Mononuclear cell (primary cell): ENCODE data around the gene PPHLN1. TPM values are rescaled to one million over a fixed set of nuclear protein-coding genes. Genes with fewer than 3 reads are reported as not detected.
"Not testable (repeated sequence)": the region's sequence is repeated elsewhere in the genome, so short reads cannot be mapped to it uniquely, and the experiment has no call there.

Experiments used
- H3K27me3 ChIP-seq: 2 replicates; pipeline ENCODE4 v1.6.0; 2011; ENCODE audit warnings: low read length, control low read depth; ENCODE audit not compliant: insufficient read depth
- H3K4me1 ChIP-seq: 2 replicates; pipeline ENCODE4 v1.5.1; 2011; ENCODE audit warnings: mild to moderate bottlenecking, low read length, control low read depth; ENCODE audit not compliant: insufficient read depth
- H3K4me3 ChIP-seq: 2 replicates; pipeline ENCODE4 v1.5.1; 2011; ENCODE audit warnings: mild to moderate bottlenecking, low read length, moderate library complexity
- H3K9me3 ChIP-seq: 2 replicates; pipeline ENCODE4 v1.5.1; 2011; ENCODE audit warnings: low read depth, mild to moderate bottlenecking, control low read depth, low read length
- total RNA-seq: library from RNA; depleted of rRNA; stranded (reverse); fragments of >200 nt; gene quantifications from one replicate; pipeline ENCODE4 v1.2.3, GENCODE V29; 2012

The PPHLN1 gene
- total RNA-seq, 1 donor: 216 TPM

GRCh38 chr12:42342028-42342427 lies 16.1 kb downstream of the PPHLN1 start:
- H3K4me3 ChIP-seq: no peak overlapping the region
- H3K27me3 ChIP-seq: no peaks in the 10 kb centered on the region
- H3K9me3 ChIP-seq: no peaks in the 10 kb centered on the region
- H3K4me1 ChIP-seq: peaks cover 8% of the 10 kb centered on the region

DNA sequence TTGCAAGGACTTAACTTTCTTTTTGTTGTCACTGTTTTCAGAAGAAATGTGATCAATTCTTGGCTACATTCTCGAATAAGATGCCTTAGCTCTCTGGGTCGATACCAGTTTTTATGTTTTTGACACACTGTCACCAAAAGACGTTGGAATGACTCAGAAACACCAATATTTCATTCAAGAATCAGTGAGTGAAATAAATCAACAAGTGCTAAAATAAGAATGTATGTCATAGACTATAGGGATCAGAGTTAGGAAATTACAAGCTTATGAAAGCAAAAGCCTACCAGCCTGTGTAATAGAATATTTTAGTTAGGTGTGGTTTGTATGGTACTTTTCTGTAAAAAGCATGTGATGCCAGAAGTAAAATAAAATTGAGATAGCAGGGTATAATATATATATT lies 17.8 kb downstream of the PPHLN1 start:
- H3K4me1 ChIP-seq: peaks cover 4% of the 10 kb centered on the region
- H3K9me3 ChIP-seq: no peaks in the 10 kb centered on the region
- H3K4me3 ChIP-seq: no peak overlapping the region
- no peaks in the 10 kb centered on the region for H3K27me3 ChIP-seq

- H3K4me3 ChIP-seq: no peak overlapping the region
- H3K9me3 ChIP-seq: no peaks in the 10 kb centered on the region
- peaks cover 4% of the 10 kb centered on the region for H3K4me1 ChIP-seq
- H3K27me3 ChIP-seq: no peaks in the 10 kb centered on the region
These were observed 20.5 kb downstream of the PPHLN1 start for GRCh38 chr12:42346403-42347002.

DNA sequence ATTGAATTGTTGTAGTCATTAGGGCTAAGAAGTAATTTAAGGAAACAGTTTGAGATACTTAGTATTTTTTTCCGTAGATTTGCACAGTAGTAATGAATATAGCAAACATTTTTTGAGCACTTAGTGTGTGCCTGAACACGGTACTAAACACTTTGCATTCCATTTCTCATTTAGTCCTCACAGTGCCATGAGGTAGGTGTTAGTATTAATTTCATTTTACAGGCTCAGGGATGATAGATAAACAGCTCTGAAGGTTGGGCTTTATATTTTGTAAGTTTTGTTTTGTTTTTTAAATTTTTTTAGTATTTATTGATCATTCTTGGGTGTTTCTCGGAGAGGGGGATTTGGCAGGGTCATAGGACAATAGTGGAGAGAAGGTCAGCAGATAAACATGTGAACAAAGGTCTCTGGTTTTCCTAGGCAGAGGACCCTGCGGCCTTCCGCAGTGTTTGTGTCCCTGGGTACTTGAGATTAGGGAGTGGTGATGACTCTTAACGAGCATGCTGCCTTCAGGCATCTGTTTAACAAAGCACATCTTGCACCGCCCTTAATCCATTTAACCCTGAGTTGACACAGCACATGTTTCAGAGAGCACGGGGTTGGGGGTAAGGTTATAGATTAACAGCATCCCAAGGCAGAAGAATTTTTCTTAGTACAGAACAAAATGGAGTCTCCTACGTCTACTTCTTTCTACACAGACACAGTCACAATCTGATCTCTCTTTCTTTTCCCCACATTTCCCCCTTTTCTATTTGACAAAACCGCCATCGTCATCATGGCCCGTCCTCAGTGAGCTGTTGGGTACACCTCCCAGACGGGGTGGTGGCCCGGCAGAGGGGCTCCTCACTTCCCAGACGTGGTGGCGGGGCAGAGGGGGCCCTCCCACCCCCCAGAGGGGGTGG lies 23.4 kb downstream of the PPHLN1 start:
- H3K27me3 ChIP-seq, H3K9me3 ChIP-seq, H3K4me3 ChIP-seq, H3K4me1 ChIP-seq: not testable (repeated sequence)

DNA sequence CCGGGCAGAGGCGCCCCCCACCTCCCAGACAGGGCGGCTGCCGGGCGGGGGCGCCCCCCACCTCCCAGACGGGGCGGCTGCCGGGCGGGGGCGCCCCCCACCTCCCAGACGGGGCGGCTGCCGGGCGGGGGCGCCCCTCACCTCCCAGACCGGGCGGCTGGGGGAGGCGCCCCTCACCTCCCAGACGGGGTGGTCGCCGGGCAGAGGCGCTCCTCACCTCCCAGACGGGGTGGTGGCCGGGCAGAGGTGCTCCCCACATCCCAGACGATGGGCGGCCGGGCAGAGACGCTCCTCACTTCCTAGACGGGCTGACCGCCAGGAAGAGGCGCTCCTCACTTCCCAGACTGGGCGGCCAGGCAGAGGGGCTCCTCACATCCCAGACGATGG lies 24.0 kb downstream of the PPHLN1 start:
- not testable (repeated sequence) for H3K4me3 ChIP-seq, H3K27me3 ChIP-seq, H3K9me3 ChIP-seq, H3K4me1 ChIP-seq

- no peaks in the 10 kb centered on the region for H3K4me1 ChIP-seq
- no peak overlapping the region for H3K4me3 ChIP-seq
These were observed 30.4 kb downstream of the PPHLN1 start for GRCh38 chr12:42356344-42356743.

GRCh38 chr12:42360747-42361403 lies 34.9 kb downstream of the PPHLN1 start:
- no peaks in the 10 kb centered on the region for H3K4me1 ChIP-seq
- no peaks in the 10 kb centered on the region for H3K9me3 ChIP-seq
- H3K4me3 ChIP-seq: no peak overlapping the region
- H3K27me3 ChIP-seq: no peaks in the 10 kb centered on the region

More at GRCh38 chr12:42356344-42356743, 30.4 kb downstream of the PPHLN1 start:
- Histone ChIP-seq H3K9me3 (no peaks in the 10 kb centered on the region), H3K27me3 (no peaks in the 10 kb centered on the region)

- Histone ChIP-seq H3K4me1 (no peaks in the 10 kb centered on the region), H3K27me3 (no peaks in the 10 kb centered on the region), H3K4me3 (no peak overlapping the region), H3K9me3 (no peaks in the 10 kb centered on the region)
These were observed 36.1 kb downstream of the PPHLN1 start for GRCh38 chr12:42361909-42362646.

GRCh38 chr12:42362647-42363260 lies 36.8 kb downstream of the PPHLN1 start:
- Histone ChIP-seq H3K9me3 (no peaks in the 10 kb centered on the region), H3K27me3 (no peaks in the 10 kb centered on the region), H3K4me3 (no peak overlapping the region), H3K4me1 (no peaks in the 10 kb centered on the region)

GRCh38 chr12:42364692-42365091 lies 38.7 kb downstream of the PPHLN1 start:
- Histone ChIP-seq H3K4me1 (no peaks in the 10 kb centered on the region), H3K9me3 (no peaks in the 10 kb centered on the region), H3K4me3 (no peak overlapping the region), H3K27me3 (no peaks in the 10 kb centered on the region)

- Histone ChIP-seq H3K27me3 (no peaks in the 10 kb centered on the region), H3K9me3 (no peaks in the 10 kb centered on the region), H3K4me1 (no peaks in the 10 kb centered on the region), H3K4me3 (no peak overlapping the region)
These were observed 39.5 kb downstream of the PPHLN1 start for GRCh38 chr12:42365486-42365885.

DNA sequence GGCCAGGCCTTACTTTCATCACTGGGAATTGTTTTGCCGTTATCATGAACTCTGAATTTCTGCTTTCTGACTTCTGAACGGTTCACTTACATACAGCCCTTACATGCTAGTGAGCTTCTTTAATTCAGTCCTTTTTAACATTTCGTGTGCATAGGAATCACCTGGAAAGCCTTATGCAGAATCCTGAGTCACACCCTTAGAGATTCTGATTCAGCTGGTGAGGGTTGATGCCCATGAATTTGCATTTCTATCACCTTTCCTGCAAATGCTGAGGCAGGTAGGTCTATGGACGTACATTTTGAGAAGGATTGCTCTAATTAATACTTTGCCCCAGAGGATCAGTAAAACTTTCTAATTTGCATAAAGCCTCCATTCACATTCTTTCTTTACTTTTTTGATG lies 44.0 kb downstream of the PPHLN1 start:
- no peaks in the 10 kb centered on the region for H3K9me3 ChIP-seq
- no peaks in the 10 kb centered on the region for H3K27me3 ChIP-seq
- no peaks in the 10 kb centered on the region for H3K4me1 ChIP-seq
- no peak overlapping the region for H3K4me3 ChIP-seq

DNA sequence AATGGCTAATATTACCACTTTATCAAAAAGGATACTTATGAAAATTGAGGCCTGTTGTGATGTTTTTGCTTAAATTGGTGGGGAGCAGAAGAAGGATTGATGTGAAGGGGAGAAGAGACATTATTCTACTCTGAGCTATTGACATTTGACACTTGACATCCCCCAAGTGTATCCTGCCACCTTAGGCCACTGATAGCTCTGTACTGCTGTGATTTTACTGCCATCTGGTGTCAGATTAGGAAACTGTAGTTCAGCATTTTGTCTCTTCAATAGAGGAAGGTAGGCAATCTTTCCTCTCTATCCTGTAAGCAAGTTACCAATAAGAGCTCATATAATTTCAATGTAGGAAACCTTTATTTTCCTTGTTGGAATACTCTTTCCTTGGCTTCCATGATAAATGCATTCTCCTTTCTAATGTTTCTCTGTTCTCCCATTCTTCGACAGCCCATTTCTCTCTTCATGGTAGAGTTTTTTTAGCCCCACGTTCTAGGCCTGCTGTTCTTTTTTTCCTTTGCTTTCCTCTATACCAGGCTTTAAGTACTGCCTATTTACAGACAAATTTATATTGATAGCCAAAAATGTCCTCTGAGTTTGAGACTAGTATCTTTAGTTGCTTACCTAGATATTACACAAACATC lies 46.3 kb downstream of the PPHLN1 start:
- no peaks in the 10 kb centered on the region for H3K9me3 ChIP-seq
- no peaks in the 10 kb centered on the region for H3K27me3 ChIP-seq
- H3K4me3 ChIP-seq: no peak overlapping the region
- no peaks in the 10 kb centered on the region for H3K4me1 ChIP-seq

DNA sequence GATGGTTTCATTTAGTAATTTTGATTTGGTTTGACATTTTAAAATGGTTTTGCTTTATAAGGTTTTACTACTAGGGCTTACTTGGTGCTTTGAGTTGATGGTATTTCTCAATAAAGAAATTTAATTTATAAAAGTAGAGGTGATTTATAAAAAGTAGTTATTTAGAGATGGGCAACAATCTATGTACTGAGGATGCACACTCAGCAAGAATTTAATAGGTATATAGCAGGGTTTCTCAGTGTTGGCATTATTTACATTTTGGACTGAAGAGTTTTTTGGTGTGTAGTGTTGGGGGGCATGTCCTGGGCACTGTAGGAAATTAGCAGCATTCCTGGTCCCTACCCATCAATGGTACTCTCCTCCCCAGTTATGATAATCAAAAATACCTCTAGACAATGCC lies 47.7 kb downstream of the PPHLN1 start:
- Histone ChIP-seq H3K4me1 (no peaks in the 10 kb centered on the region), H3K4me3 (no peak overlapping the region), H3K9me3 (no peaks in the 10 kb centered on the region), H3K27me3 (no peaks in the 10 kb centered on the region)
